HAP-1 (cell line): Measurements from ENCODE around the gene OR3A3.
"Not testable (repeated sequence)": the region's sequence is repeated elsewhere in the genome, so short reads cannot be mapped to it uniquely, and the experiment has no call there.

Source experiments
- DNase-seq, 2 experiments: peaks; one replicate each; pipeline ENCODE4 v3.0.0-alpha.2; 2016 to 2020; ENCODE audit warnings: low spot score in 2 of 2
- H3K27me3 ChIP-seq: fragments of 250-450 bp; sonication (Bioruptor Pico); 2 replicates; pipeline ENCODE4 v1.5.1; 2020; ENCODE audit warnings: low read depth, mild to moderate bottlenecking, moderate library complexity
- H3K36me3 ChIP-seq: fragments of 250-450 bp; sonication (Bioruptor Pico); replicated peaks from 2 replicates; pipeline ENCODE4 v1.5.1; 2020; ENCODE audit warnings: mild to moderate bottlenecking
- H3K4me1 ChIP-seq: fragments of 250-450 bp; sonication (Bioruptor Pico); 2 replicates; pipeline ENCODE4 v1.5.1; 2020; ENCODE audit warnings: mild to moderate bottlenecking
- H3K4me3 ChIP-seq: fragments of 250-450 bp; sonication (Bioruptor Pico); 2 replicates; pipeline ENCODE4 v1.5.1; 2020; ENCODE audit warnings: mild to moderate bottlenecking, moderate library complexity
- H3K9me3 ChIP-seq: fragments of 250-450 bp; sonication (Bioruptor Pico); 2 replicates; pipeline ENCODE4 v1.5.1; 2020; ENCODE audit warnings: mild to moderate bottlenecking, moderate library complexity
- in situ Hi-C: fragments of 300-500 bp; cut with MboI; formaldehyde crosslinking; loops from 3 replicates; pipeline ENCODE4 v1.14.3; 2020; ENCODE audit warnings: low sequenced_read_pairs, inconsistent platforms, mixed read lengths

OR3A3 gene

DNA sequence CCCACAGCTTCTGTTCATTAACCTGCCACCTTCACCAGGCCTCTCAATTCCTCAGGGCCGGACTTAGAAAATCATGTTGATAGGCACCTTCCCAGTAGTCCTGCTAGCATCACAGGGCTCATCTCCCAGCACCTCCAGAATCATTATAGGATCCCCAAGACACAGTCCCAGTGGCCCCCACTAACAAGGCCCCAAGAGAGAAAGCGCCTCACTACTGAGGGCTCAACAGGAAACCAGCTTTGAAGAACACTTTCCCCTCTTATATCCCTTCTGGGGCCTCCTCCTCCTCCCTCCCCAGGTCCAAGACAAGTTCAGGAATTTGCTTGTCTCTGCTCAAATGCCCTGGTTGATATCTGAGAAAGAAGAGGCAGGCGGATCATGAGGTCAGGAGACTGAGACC lies at the start of gene OR3A3:
Gene OR3A3, plus strand, starts transcription at position 301 of the 400 bp plus-strand sequence.
- no peaks in the 10 kb centered on the region for H3K9me3 ChIP-seq
- no peaks in the 10 kb centered on the region for H3K36me3 ChIP-seq
- no peak for DNase-seq
- no peaks in the 10 kb centered on the region for H3K27me3 ChIP-seq
- in situ Hi-C loops: no loop called here
- no peaks in the 10 kb centered on the region for H3K4me1 ChIP-seq
- H3K4me3 ChIP-seq: no peak within 1 kb of the TSS

DNA sequence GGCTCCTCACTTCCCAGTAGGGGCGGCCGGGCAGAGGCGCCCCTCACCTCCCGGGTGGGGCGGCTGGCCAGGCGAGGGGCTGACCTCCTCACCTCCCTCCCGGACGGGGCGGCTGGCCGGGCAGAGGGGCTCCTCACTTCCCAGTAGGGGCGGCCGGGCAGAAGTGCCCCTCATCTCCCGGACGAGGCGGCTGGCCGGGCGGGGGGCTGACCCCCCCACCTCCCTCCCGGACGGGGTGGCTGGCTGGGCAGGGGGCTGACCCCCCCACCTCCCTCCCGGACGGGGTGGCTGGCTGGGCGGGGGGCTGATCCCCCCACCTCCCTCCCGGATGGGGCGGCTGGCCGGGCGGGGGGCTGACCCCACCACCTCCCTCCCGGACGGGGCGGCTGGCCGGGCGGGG lies 40.0 kb upstream of the OR3A3 start:
- in situ Hi-C loops, H3K9me3 ChIP-seq, H3K4me1 ChIP-seq, H3K4me3 ChIP-seq, H3K36me3 ChIP-seq, DNase-seq, H3K27me3 ChIP-seq: not testable (repeated sequence)

DNA sequence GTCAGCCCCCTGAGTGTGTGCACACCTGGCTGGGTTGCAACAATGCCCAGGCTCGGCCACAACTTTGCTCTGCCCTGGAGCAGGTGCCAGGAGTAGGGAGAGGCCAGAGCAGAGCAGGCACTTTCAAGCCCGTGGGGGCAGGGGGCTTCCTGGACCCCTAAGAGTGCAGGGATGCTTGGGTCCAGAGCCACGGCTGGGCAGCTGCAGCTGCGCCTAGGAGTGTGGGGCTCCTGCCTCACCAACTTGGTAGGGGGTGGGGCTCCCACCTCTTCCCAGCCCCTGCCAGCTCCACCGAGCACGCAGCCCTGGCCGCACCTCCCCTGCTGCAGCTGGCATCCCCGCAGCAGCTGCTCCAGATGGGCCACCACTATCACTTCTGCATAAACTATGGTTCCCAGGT lies 32.8 kb upstream of the OR3A3 start:
- H3K4me1 ChIP-seq: no peaks in the 10 kb centered on the region
- 0 out of 2 replicates have a peak, but pooled peaks cover 2% of the 10 kb centered on the region for H3K27me3 ChIP-seq
- in situ Hi-C loops: no loop called here
- no peaks in the 10 kb centered on the region for H3K36me3 ChIP-seq
- DNase-seq: no peak
- no peaks in the 10 kb centered on the region for H3K9me3 ChIP-seq
- H3K4me3 ChIP-seq: no peak overlapping the region

DNA sequence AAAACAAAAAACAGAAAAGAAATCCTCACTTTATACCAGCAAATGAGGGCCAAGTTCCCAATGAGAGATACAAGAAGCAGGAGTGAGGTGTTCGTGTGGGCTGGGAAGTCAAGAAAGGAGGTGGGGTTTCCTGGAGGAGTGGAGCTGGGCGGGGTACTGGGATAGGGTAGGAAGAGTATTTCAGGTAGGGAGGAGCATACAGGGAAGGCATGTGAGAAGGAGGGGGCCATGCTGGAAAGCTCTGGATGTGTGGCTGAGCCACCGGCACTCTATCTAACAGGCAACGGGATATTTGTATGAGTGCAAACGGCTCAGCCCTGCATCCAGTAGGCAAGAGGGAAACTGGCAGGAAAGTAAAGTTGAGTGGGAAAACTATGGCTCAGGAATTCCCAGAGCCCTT lies 29.2 kb upstream of the OR3A3 start:
- DNase-seq: no peak
- in situ Hi-C loops: no loop called here

DNA sequence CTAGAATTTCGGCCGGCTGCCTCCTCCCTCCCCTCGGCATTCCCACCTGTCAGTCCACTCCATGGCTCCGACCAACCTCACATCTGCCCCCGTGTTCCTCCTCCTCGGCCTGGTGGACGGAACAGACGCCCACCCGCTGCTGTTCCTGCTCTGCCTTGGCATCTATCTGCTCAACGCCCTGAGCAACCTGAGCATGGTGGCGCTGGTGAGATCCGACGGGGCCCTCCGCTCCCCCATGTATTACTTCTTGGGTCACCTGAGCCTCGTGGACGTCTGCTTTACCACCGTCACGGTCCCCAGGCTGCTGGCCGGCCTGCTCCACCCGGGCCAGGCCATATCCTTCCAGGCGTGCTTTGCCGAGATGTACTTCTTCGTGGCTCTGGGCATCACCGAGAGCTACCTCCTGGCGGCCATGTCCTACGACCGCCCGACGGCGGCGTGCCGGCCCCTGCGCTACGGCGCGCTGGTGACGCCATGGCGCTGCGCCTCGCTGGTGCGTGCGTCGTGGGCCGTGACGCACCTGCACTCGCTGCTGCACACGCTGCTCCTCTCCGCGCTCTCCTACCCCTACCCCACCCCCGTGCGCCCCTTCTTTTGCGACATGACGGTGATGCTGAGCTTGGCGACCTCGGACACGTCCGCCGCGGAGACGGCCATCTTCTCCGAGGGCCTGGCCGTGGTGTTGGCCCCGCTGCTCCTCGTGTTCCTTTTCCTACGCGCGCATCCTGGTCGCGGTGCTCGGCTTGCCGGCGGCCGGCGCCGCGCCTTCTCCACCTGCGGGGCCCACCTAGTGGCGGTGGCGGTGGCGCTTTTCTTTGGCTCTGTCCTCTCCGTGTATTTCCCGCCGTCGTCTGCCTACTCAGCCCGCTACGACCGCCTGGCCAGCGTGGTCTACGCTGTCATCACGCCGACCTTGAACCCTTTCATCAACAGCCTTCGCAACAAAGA lies 25.0 kb upstream of the OR3A3 start, which contains the start of gene OR3A2:
Gene OR3A2, minus strand, starts transcription at position 440 of the 948 bp plus-strand sequence.
- Histone ChIP-seq H3K4me1 (no peaks in the 10 kb centered on the region), H3K4me3 (no peak within 1 kb of the TSS), H3K9me3 (no peaks in the 10 kb centered on the region), H3K27me3 (no peaks in the 10 kb centered on the region), H3K36me3 (no peaks in the 10 kb centered on the region)
- in situ Hi-C loops: no loop called here
- DNase-seq: no peak

More for the DNA sequence above, 29.2 kb upstream of the OR3A3 start:
- no peaks in the 10 kb centered on the region for H3K9me3 ChIP-seq
- H3K4me1 ChIP-seq: no peaks in the 10 kb centered on the region
- H3K27me3 ChIP-seq: 0 out of 2 replicates have a peak, but pooled peaks cover 2% of the 10 kb centered on the region
- no peak overlapping the region for H3K4me3 ChIP-seq
- H3K36me3 ChIP-seq: no peaks in the 10 kb centered on the region

DNA sequence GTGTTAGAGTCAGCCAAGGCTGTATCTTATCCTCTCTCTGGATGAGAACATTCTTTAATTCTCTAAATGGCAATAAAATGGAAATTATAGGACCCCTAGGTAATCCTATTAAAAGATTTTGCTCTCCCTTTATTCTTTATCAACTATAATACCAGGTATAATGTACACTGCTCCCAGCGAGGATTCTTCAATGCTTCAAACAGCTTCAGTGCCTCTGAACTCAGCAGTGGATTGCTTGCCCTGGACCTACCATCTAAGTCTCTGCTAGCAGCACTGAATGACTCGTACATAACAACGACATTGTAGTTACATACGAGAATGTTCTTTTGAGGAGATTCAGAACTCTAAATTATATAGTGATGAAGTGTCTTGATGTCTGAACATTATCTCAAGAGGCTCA lies 21.4 kb upstream of the OR3A3 start:
- H3K4me1 ChIP-seq: no peaks in the 10 kb centered on the region
- DNase-seq: no peak
- no peak overlapping the region for H3K4me3 ChIP-seq
- no peaks in the 10 kb centered on the region for H3K9me3 ChIP-seq
- H3K27me3 ChIP-seq: no peaks in the 10 kb centered on the region
- no peaks in the 10 kb centered on the region for H3K36me3 ChIP-seq
- in situ Hi-C loops: no loop called here

DNA sequence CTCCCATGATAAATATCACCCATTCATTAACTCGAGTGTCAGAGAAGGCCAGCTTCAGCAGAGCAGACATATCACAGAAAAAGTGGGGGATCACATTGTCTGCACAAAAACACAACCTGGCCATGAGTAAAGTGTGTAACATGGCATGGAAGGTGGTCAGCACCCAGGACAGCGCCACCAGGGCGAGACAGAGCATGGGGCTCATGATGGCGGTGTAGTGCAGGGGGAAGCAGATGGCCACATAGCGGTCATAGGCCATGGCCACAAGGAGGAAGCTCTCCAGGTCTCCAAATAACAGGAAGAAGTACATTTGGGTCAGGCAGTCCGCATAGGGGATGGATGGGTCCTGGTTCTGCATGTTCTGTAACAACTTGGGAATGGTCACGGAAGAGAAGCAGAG lies 13.4 kb upstream of the OR3A3 start:
- H3K9me3 ChIP-seq, in situ Hi-C loops, H3K27me3 ChIP-seq, H3K4me3 ChIP-seq, H3K36me3 ChIP-seq, H3K4me1 ChIP-seq: not testable (repeated sequence)
- peak in 1 of 2 experiments; percentile 40 for DNase-seq

DNA sequence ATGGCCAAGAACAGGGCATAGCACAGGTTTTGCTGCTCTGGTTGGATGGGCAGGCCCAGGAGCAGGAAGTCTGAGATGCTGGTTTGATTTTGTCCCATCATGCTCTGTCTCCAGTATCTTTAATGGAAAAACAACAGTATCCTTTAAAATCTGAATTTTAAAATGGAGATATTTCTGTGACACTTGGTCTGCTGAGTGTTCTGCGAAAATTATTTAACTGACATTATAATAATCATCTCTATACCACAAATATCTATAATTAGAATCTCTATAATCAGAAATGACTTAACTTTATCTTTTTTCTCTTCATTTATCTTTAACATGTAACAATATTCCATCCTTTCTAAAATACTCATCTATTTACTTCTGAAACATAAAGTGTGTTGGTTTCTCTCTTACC lies 12.9 kb upstream of the OR3A3 start, which contains the start of gene OR1E1:
Gene OR1E1, minus strand, starts transcription at position 101 of the 400 bp plus-strand sequence. Its CDS starts 0 bp downstream, at position 101.
- DNase-seq: no peak
- H3K4me1 ChIP-seq: no peaks in the 10 kb centered on the region

GRCh38 chr17:3400055-3400454 lies 11.1 kb upstream of the OR3A3 start:
- in situ Hi-C loops: no loop called here
- Histone ChIP-seq H3K36me3 (no peaks in the 10 kb centered on the region), H3K9me3 (no peaks in the 10 kb centered on the region), H3K27me3 (no peaks in the 10 kb centered on the region), H3K4me1 (no peaks in the 10 kb centered on the region), H3K4me3 (no peak overlapping the region)
- no peak for DNase-seq

More for the DNA sequence above, 12.9 kb upstream of the OR3A3 start, which contains the start of gene OR1E1:
- Histone ChIP-seq H3K36me3 (no peaks in the 10 kb centered on the region), H3K4me3 (no peak within 1 kb of the TSS), H3K9me3 (no peaks in the 10 kb centered on the region), H3K27me3 (no peaks in the 10 kb centered on the region)
- in situ Hi-C loops: no loop called here

DNA sequence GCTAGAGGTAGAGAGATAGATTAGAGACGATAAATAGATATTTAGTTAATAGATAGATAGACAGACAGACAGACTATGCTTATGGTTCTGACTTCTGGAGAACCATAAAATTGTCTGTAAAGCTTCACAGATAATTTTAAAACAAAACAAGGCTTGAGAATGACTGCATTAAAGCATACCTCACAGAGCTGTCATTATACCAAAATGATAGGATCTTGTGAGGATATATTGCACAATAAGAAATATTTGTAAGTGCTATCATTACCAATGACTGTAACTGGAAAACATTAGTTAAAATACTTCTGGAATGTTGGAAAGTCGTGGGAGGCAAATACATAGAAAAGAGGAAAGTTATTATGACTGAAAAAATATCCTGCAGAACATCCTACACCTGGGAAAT lies 9.4 kb upstream of the OR3A3 start:
- no peaks in the 10 kb centered on the region for H3K27me3 ChIP-seq
- no peaks in the 10 kb centered on the region for H3K9me3 ChIP-seq
- DNase-seq: no peak
- H3K36me3 ChIP-seq: no peaks in the 10 kb centered on the region
- H3K4me1 ChIP-seq: no peaks in the 10 kb centered on the region
- in situ Hi-C loops: no loop called here
- no peak overlapping the region for H3K4me3 ChIP-seq

- DNase-seq, H3K9me3 ChIP-seq, H3K4me1 ChIP-seq, H3K27me3 ChIP-seq, in situ Hi-C loops, H3K36me3 ChIP-seq, H3K4me3 ChIP-seq: not testable (repeated sequence)
These were observed 7.3 kb upstream of the OR3A3 start for GRCh38 chr17:3403856-3404255.

DNA sequence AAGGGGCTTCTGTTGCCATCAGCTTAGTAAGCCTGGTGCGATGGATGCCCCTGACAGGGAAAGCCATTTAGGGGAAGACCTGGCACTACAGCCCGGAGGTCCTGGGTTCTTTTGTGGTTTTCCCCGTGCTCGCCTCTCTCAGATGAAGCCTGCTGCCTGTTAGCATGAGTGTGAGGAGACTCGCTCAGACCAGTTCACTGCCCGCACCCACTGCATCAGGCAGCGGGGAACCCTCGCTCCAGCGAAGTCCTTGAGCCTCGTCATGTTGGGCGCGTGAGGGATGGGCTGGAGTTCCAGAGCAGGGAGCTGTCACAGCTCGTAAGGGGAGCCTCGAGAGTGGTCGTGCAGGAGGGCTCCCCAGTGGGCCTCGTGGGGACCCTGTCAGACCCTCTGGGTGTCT lies 1.0 kb downstream of the OR3A3 start:
- H3K4me3 ChIP-seq, H3K4me1 ChIP-seq, DNase-seq, H3K36me3 ChIP-seq, in situ Hi-C loops, H3K9me3 ChIP-seq, H3K27me3 ChIP-seq: not testable (repeated sequence)

- DNase-seq: no peak
- H3K9me3 ChIP-seq: no peaks in the 10 kb centered on the region
- no peaks in the 10 kb centered on the region for H3K4me1 ChIP-seq
- H3K36me3 ChIP-seq: no peaks in the 10 kb centered on the region
- in situ Hi-C loops: no loop called here
- H3K27me3 ChIP-seq: no peaks in the 10 kb centered on the region
- H3K4me3 ChIP-seq: no peak overlapping the region
These were observed 4.4 kb downstream of the OR3A3 start for GRCh38 chr17:3415610-3416009.

GRCh38 chr17:3418222-3418621 lies 7.1 kb downstream of the OR3A3 start:
- DNase-seq: no peak
- Histone ChIP-seq H3K4me3 (no peak overlapping the region), H3K4me1 (no peaks in the 10 kb centered on the region), H3K9me3 (no peaks in the 10 kb centered on the region), H3K27me3 (no peaks in the 10 kb centered on the region), H3K36me3 (no peaks in the 10 kb centered on the region)
- in situ Hi-C loops: no loop called here
